K562 (cell line): ENCODE data around the gene MTOR. TPM values are rescaled to one million over a fixed set of nuclear protein-coding genes. Genes with fewer than 3 reads are reported as not detected.

ENCODE experiments used
- ATAC-seq: fragments of 200-7000 bp; cut with Tn5 transposase; 3 replicates; pipeline ENCODE4 v1.9.1; 2020; ENCODE audit warnings: moderate library complexity
- BruUV-seq: library from RNA; stranded (reverse); fragments of 400-500 nt; replicated peaks from 2 replicates; lab custom pipeline; 2021; lab: Mats Ljungman, UMichigan
- CTCF ChIA-PET: fragments of 300-600 bp; formaldehyde crosslinking; extraction: SDS; loops from one replicate; lab custom pipeline; 2021; ENCODE audit warnings: low intra/inter-chr PET ratio; lab: Yijun Ruan, JAX
- POLR2A ChIA-PET: fragments of 300-600, 350-650 bp; sonication (Branson Sonifier 250); formaldehyde crosslinking; extraction: SDS; loops from one replicate; lab custom pipeline; 2021; ENCODE audit warnings: antibody characterized with exemption, inconsistent platforms; lab: Yijun Ruan, JAX
- DNase-seq, 4 experiments: peaks; one replicate each; pipeline versions ENCODE4 v3.0.0 to v3.0.0-alpha.2; 2011 to 2018; ENCODE audit warnings: low spot score in 3 of 4, mixed read lengths in 3 of 4; ENCODE audit errors: extremely low read depth in 1 of 4
- FAIRE-seq: peaks from 2 replicates; lab custom pipeline; 2011; peaks lifted over from hg19 to GRCh38; lab: Jason Lieb, UNC
- H2AFZ ChIP-seq: 2 replicates; pipeline ENCODE4 v1.6.0; 2011; ENCODE audit warnings: low read depth, low read length, control low read depth, inconsistent platforms
- H3K27ac ChIP-seq: fragments of 200-600 bp; 3 replicates; pipeline ENCODE4 v1.8.0; 2011; ENCODE audit warnings: low read depth, mild to moderate bottlenecking, control low read depth, inconsistent platforms, low read length, moderate library complexity, mixed read lengths; ENCODE audit errors: extremely low read depth
- H3K27me3 ChIP-seq, 2 experiments: fragments of 300-600 bp in 1 of 2; 2 replicates in 1 of 2; 3 replicates in 1 of 2; pipeline versions ENCODE4 v1.6.0 to v1.8.0; 2011; ENCODE audit warnings: inconsistent platforms in 2 of 2, low read length in 2 of 2, mild to moderate bottlenecking in 1 of 2, mixed read lengths in 1 of 2, moderate library complexity in 1 of 2; ENCODE audit not compliant: control insufficient read depth in 2 of 2, insufficient read depth in 2 of 2
- H3K36me3 ChIP-seq: fragments of 300-600 bp; 3 replicates; pipeline ENCODE4 v1.8.0; 2011; ENCODE audit warnings: mild to moderate bottlenecking, low read length, inconsistent platforms; ENCODE audit not compliant: control insufficient read depth, insufficient read depth
- H3K4me1 ChIP-seq, 2 experiments: fragments of 200-600 bp in 1 of 2; replicated peaks in 1 of 2; 2 replicates in 1 of 2; 3 replicates in 1 of 2; pipeline versions ENCODE4 v1.5.1 to v1.8.0; 2011; ENCODE audit warnings: inconsistent platforms in 2 of 2, low read length in 2 of 2, mild to moderate bottlenecking in 1 of 2, mixed read lengths in 1 of 2, moderate library complexity in 1 of 2; ENCODE audit not compliant: control insufficient read depth in 2 of 2, insufficient read depth in 2 of 2
- H3K4me2 ChIP-seq: 2 replicates; pipeline ENCODE4 v1.6.1; 2011; ENCODE audit warnings: low read length, control low read depth, inconsistent platforms, mixed read lengths; ENCODE audit not compliant: insufficient read depth
- H3K4me3 ChIP-seq: fragments of 200-600 bp; sonication (generic), shearing (Covaris generic); 2 replicates; pipeline ENCODE4 v1.5.1; 2016; ENCODE audit warnings: control low read depth, inconsistent platforms
- H3K79me2 ChIP-seq: fragments of 200-600 bp; 3 replicates; pipeline ENCODE4 v1.8.0; 2011; ENCODE audit warnings: low read length, inconsistent platforms; ENCODE audit not compliant: control insufficient read depth, insufficient read depth
- H3K9ac ChIP-seq, 2 experiments: 2 replicates each; pipeline versions ENCODE4 v1.6.0 to v1.6.1; 2011; ENCODE audit warnings: low read depth in 2 of 2, low read length in 2 of 2, control low read depth in 1 of 2, inconsistent platforms in 1 of 2, mild to moderate bottlenecking in 1 of 2, mixed read lengths in 1 of 2; ENCODE audit not compliant: insufficient read depth in 1 of 2
- H3K9me1 ChIP-seq: one replicate; pipeline ENCODE4 v1.6.0; 2011; ENCODE audit warnings: inconsistent platforms, mild to moderate bottlenecking, low read length, moderate library complexity; ENCODE audit not compliant: control insufficient read depth, insufficient read depth
- H3K9me3 ChIP-seq: replicated peaks from 2 replicates; pipeline ENCODE4 v1.5.1; 2011; ENCODE audit warnings: low read depth, low read length, inconsistent platforms; ENCODE audit not compliant: control insufficient read depth, insufficient read depth
- H4K20me1 ChIP-seq: replicated peaks from 2 replicates; pipeline ENCODE4 v1.6.1; 2011; ENCODE audit warnings: low read length, inconsistent platforms, mixed read lengths; ENCODE audit not compliant: control insufficient read depth, insufficient read depth
- FOXA1 ChIP-seq: fragments of 450-650 bp; IDR thresholded peaks from 2 replicates; pipeline ENCODE4 v1.6.1; 2016; ENCODE audit warnings: mild to moderate bottlenecking, borderline replicate concordance
- KLF16 ChIP-seq: IDR thresholded peaks from 2 replicates; pipeline ENCODE4 v1.6.1; 2016; ENCODE audit warnings: antibody characterized with exemption
- LCOR ChIP-seq: sonication (generic); formaldehyde crosslinking; IDR thresholded peaks from 2 replicates; pipeline ENCODE4 v1.8.0; 2022; ENCODE audit warnings: mild to moderate bottlenecking, missing genetic modification reagents
- SLC30A9 ChIP-seq: fragments of 250-450 bp; sonication (Bioruptor Pico); IDR thresholded peaks from 2 replicates; pipeline ENCODE4 v1.8.0; 2022; ENCODE audit warnings: mild to moderate bottlenecking, moderate library complexity
- ZNF124 ChIP-seq: sonication (generic); formaldehyde crosslinking; IDR thresholded peaks from 2 replicates; pipeline ENCODE4 v1.8.1; 2022; ENCODE audit warnings: missing genetic modification reagents
- WGBS: fragments of 100-300 bp; shearing (Covaris generic); methylation state at CpG from one replicate; pipeline ENCODE4 v1.1.6; 2016; ENCODE audit warnings: low coverage, mixed read lengths; ENCODE audit not compliant: insufficient coverage; ENCODE audit errors: missing lambda C conversion rate; 5-methylcytosine and 5-hydroxymethylcytosine counted together
- in situ Hi-C: fragments of 300-500 bp; cut with MboI; formaldehyde crosslinking; loops from 4 replicates; pipeline ENCODE4 v1.15.0; 2018; ENCODE audit warnings: inconsistent platforms, mixed read lengths
- intact Hi-C: fragments of 100-400 bp; cut with micrococcal nuclease; formaldehyde crosslinking; loops from 2 replicates; pipeline ENCODE4 v1.14.2; 2022
- polyA plus RNA-seq, 8 experiments: library from polyadenylated mRNA; depleted of rRNA in 4 of 8; stranded (reverse) in 5 of 8; unstranded in 3 of 8; fragments of >200 nt; fragmentation: Nextera tagmentation in 2 of 8; fragmentation: Illumina TruSeq in 1 of 8; extraction: Ambion mirVana in 2 of 8; extraction: Trizol in 1 of 8; gene quantifications; 2 replicates each; pipeline versions ENCODE4 v1.2.1 to v1.2.3, GENCODE V29; 2011 to 2014; ENCODE audit warnings: inconsistent platforms in 1 of 8, missing spikeins in 1 of 8
- total RNA-seq, 7 experiments: library from RNA; depleted of rRNA in 6 of 7; stranded (reverse); fragments of >200 nt in 6 of 7; fragmentation: Illumina TruSeq in 2 of 7; extraction: Trizol in 2 of 7; gene quantifications; 2 replicates each; pipeline versions ENCODE4 v1.2.1 to v1.2.3, GENCODE V29; 2011 to 2021; ENCODE audit warnings: low replicate concordance in 1 of 7
- TF ChIP-seq, protein P1 (sequence below): fragments of 450-650 bp; IDR thresholded peaks from 2 replicates; pipeline ENCODE4 v1.6.1; 2016; ENCODE audit warnings: antibody characterized with exemption
- TF ChIP-seq, protein P2 (sequence below), 2 experiments: fragments of 450-650 bp; IDR thresholded peaks; 2 replicates each; pipeline ENCODE4 v1.6.1; 2018; ENCODE audit warnings: mild to moderate bottlenecking in 2 of 2, low read depth in 1 of 2; ENCODE audit not compliant: partially characterized antibody in 2 of 2

Gene MTOR
- total and polyA plus RNA-seq, 9 of the 15 experiments (the other 6 are each of a cell fraction or from before 2014, with no cell fraction given) = 11.4 to 71.4 (median 52.2) TPM

DNA sequence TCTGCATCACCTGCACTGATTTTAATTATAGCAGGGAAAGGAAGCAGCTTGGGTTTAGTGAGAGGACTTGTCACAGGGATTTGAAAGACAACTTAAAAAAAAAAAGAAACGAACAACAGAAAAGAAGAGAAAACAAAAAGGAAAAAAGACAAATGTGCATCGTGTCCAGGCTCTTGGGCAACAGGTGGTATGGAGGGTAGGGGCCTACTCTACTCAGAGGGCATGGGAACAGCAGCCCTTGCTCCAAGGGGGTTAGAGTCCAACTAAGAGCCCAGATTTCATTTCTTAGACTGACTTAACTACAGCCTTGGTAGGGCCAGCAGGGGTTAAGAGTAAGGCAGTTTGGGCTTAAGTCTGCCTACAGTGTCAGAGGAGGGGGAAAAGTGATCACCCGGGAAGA, 147.4 kb downstream of the MTOR start:
- WGBS = 88% methylated on average over 3 of the region's 3 CpGs
- no peak overlapping the region for H2AFZ ChIP-seq
- H3K9me1 ChIP-seq = no peaks in the 10 kb centered on the region
- peaks cover 79% of the 10 kb centered on the region for H3K36me3 ChIP-seq
- CTCF ChIA-PET = no interaction called here
- no peak overlapping the region for H3K9ac ChIP-seq
- no peak overlapping the region for H3K4me3 ChIP-seq
- no peak for ATAC-seq
- in situ Hi-C loops = no loop called here
- no peaks in the 10 kb centered on the region for H4K20me1 ChIP-seq
- FAIRE-seq = no peak
- no peaks in the 10 kb centered on the region for H3K79me2 ChIP-seq
- intact Hi-C loops = no loop called here
- H3K27ac ChIP-seq = no peak overlapping the region
- POLR2A ChIA-PET = interaction anchor here (0.8 to 1.2 kb wide), 3 partner anchors 12 to 531 kb away, joined by 3 read pairs; no protein-coding TSS in a partner anchor
- TF ChIP-seq FOXA1 = no peak
- no peak for TF ChIP-seq LCOR (CRISPR knock-in tag)
- no peak for TF ChIP-seq SLC30A9 (CRISPR knock-in tag)
- TF ChIP-seq, protein P1, sequence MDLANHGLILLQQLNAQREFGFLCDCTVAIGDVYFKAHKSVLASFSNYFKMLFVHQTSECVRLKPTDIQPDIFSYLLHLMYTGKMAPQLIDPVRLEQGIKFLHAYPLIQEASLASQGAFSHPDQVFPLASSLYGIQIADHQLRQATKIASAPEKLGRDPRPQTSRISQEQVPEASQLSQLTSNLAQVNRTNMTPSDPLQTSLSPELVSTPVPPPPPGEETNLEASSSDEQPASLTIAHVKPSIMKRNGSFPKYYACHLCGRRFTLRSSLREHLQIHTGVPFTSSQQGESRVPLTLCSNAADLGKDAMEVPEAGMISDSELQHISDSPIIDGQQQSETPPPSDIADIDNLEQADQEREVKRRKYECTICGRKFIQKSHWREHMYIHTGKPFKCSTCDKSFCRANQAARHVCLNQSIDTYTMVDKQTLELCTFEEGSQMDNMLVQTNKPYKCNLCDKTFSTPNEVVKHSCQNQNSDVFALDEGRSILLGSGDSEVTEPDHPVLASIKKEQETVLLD = no peak
- TF ChIP-seq KLF16 = no peak
- TF ChIP-seq, protein P2, sequence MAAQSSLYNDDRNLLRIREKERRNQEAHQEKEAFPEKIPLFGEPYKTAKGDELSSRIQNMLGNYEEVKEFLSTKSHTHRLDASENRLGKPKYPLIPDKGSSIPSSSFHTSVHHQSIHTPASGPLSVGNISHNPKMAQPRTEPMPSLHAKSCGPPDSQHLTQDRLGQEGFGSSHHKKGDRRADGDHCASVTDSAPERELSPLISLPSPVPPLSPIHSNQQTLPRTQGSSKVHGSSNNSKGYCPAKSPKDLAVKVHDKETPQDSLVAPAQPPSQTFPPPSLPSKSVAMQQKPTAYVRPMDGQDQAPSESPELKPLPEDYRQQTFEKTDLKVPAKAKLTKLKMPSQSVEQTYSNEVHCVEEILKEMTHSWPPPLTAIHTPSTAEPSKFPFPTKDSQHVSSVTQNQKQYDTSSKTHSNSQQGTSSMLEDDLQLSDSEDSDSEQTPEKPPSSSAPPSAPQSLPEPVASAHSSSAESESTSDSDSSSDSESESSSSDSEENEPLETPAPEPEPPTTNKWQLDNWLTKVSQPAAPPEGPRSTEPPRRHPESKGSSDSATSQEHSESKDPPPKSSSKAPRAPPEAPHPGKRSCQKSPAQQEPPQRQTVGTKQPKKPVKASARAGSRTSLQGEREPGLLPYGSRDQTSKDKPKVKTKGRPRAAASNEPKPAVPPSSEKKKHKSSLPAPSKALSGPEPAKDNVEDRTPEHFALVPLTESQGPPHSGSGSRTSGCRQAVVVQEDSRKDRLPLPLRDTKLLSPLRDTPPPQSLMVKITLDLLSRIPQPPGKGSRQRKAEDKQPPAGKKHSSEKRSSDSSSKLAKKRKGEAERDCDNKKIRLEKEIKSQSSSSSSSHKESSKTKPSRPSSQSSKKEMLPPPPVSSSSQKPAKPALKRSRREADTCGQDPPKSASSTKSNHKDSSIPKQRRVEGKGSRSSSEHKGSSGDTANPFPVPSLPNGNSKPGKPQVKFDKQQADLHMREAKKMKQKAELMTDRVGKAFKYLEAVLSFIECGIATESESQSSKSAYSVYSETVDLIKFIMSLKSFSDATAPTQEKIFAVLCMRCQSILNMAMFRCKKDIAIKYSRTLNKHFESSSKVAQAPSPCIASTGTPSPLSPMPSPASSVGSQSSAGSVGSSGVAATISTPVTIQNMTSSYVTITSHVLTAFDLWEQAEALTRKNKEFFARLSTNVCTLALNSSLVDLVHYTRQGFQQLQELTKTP (IDR thresholded peaks at IDR 0.05; ENCODE audit: low read depth in 1 of 2, partially characterized antibody in 2 of 2) = no peak
- no peak for TF ChIP-seq ZNF124
- H3K4me1 ChIP-seq = no peaks in the 10 kb centered on the region
- no peaks in the 10 kb centered on the region for H3K27me3 ChIP-seq
- H3K9me3 ChIP-seq = no peaks in the 10 kb centered on the region
- no peak overlapping the region for H3K4me2 ChIP-seq
- no peak for DNase-seq
- BruUV-seq = no TSS peak
